Smooth muscle cell (in vitro differentiated cells): Measurements from ENCODE around the gene SYNJ2. TPM values are rescaled to one million over a fixed set of nuclear protein-coding genes. Genes with fewer than 3 reads are reported as not detected.

Experiments
- DNase-seq: peaks from one replicate; lab custom pipeline; 2025; ENCODE audit not compliant: unreplicated experiment; lab: John Stamatoyannopoulos, UW
- H2AFZ ChIP-seq: fragments of 200-600 bp; sonication (generic); 2 replicates; pipeline ENCODE4 v1.6.0; 2016; ENCODE audit warnings: antibody characterized with exemption, low read depth, mild to moderate bottlenecking
- H3F3A ChIP-seq: fragments of 200-600 bp; sonication (generic); 2 replicates; pipeline ENCODE4 v1.6.0; 2017; ENCODE audit warnings: antibody characterized with exemption, low read depth
- H3K27ac ChIP-seq: fragments of 200-600 bp; sonication (generic); 2 replicates; pipeline ENCODE4 v1.5.1; 2016; ENCODE audit warnings: low read depth, mild to moderate bottlenecking
- H3K27me3 ChIP-seq: fragments of 200-600 bp; sonication (generic); 2 replicates; pipeline ENCODE4 v1.6.1; 2016; ENCODE audit warnings: low read depth, mild to moderate bottlenecking
- H3K36me3 ChIP-seq: fragments of 200-600 bp; sonication (generic); 2 replicates; pipeline ENCODE4 v1.5.1; 2016; ENCODE audit warnings: low read depth
- H3K4me1 ChIP-seq: fragments of 200-600 bp; sonication (generic); 2 replicates; pipeline ENCODE4 v1.5.1; 2016; ENCODE audit warnings: low read depth
- H3K4me2 ChIP-seq: fragments of 200-600 bp; sonication (generic); 2 replicates; pipeline ENCODE4 v1.6.0; 2016; ENCODE audit warnings: mild to moderate bottlenecking
- H3K4me3 ChIP-seq: fragments of 200-600 bp; sonication (generic); 2 replicates; pipeline ENCODE4 v1.5.1; 2016; ENCODE audit warnings: mild to moderate bottlenecking
- H3K79me2 ChIP-seq: fragments of 200-600 bp; sonication (generic); 2 replicates; pipeline ENCODE4 v1.6.0; 2016; ENCODE audit warnings: low read depth, mild to moderate bottlenecking
- H3K9ac ChIP-seq: fragments of 200-600 bp; sonication (generic); 2 replicates; pipeline ENCODE4 v1.6.0; 2016; ENCODE audit warnings: low read depth
- H3K9me3 ChIP-seq: fragments of 200-600 bp; sonication (generic); replicated peaks from 2 replicates; pipeline ENCODE4 v1.5.1; 2016; ENCODE audit warnings: low read depth
- H4K20me1 ChIP-seq: fragments of 200-600 bp; sonication (generic); 2 replicates; pipeline ENCODE4 v1.6.0; 2016; ENCODE audit warnings: low read depth
- WGBS: methylation state at CpG from one replicate; pipeline ENCODE4 v1.1.7; 2016; ENCODE audit warnings: low lambda C conversion rate; 5-methylcytosine and 5-hydroxymethylcytosine counted together
- polyA plus RNA-seq: library from polyadenylated mRNA; unstranded; fragments of >200 nt; fragmentation: Nextera tagmentation; extraction: Ambion mirVana; gene quantifications from 2 replicates; pipeline ENCODE4 v1.2.1, GENCODE V29; 2016
- total RNA-seq: library from RNA; depleted of rRNA; stranded (reverse); fragments of >200 nt; gene quantifications from 2 replicates; pipeline ENCODE4 v1.2.3, GENCODE V29; 2014
- TF ChIP-seq, protein P1 (sequence below): fragments of 200-600 bp; sonication (generic); IDR thresholded peaks from 2 replicates; pipeline ENCODE4 v1.5.1; 2017; ENCODE audit warnings: borderline replicate concordance, mild to moderate bottlenecking, antibody characterized with exemption; ENCODE audit not compliant: insufficient read depth, poor library complexity, severe bottlenecking

SYNJ2 gene
- total and polyA plus RNA-seq, 2 experiments from 2014 or later: 6.0 to 6.1 TPM

DNA sequence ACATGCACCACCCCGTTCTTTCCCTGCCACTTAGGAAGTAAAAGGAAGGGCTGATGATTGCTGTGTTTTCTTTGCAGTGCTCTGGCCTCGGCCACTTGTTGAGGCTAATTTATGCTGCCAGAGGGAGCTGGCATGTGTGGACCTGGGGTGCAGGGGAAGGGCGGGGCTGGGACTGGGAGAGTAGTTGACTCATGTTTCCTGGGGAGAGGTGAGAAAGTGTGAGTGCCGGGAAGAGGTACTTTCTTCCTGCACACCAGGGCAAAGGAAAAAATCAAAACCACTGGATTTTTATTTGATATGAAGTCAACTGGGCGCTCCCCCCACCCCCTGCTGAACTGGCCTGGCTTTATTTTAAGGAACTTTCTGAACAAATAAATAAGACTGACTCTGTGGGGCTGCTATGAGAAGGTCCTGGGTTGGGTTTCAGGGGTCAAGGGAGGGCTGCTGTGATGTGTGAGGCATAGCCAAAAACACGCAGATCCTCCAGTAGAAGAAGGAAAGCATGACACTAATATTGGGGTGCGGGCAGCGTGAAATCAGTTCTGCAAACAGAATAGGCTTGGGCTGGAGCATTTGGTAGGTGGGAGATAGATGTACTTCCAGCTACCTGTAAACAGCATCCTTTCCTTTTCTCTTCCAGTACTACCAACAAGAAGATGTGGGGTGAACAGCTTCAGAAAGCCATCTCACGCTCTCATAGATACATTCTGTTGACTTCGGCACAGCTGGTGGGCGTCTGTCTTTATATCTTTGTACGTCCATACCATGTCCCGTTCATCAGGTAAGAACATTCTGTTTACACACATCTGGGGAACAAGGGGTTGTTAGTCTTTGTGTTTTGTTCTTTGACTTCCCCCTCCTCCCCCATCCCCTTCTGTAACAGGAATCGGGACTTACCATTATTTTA is 87.5 kb downstream of the SYNJ2 start:
- Histone ChIP-seq H3K4me2 (no peak overlapping the region), H3K9ac (no peak overlapping the region), H3K9me3 (no peaks in the 10 kb centered on the region), H3K4me1 (no peaks in the 10 kb centered on the region), H3K79me2 (no peaks in the 10 kb centered on the region), H3F3A (no peaks in the 10 kb centered on the region), H3K36me3 (no peaks in the 10 kb centered on the region), H4K20me1 (no peaks in the 10 kb centered on the region), H2AFZ (no peak overlapping the region), H3K4me3 (no peak overlapping the region), H3K27me3 (no peaks in the 10 kb centered on the region), H3K27ac (no peak overlapping the region)
- DNase-seq: no peak
- WGBS: 82% methylated on average over 14 of the region's 14 CpGs
- TF ChIP-seq, protein P1, sequence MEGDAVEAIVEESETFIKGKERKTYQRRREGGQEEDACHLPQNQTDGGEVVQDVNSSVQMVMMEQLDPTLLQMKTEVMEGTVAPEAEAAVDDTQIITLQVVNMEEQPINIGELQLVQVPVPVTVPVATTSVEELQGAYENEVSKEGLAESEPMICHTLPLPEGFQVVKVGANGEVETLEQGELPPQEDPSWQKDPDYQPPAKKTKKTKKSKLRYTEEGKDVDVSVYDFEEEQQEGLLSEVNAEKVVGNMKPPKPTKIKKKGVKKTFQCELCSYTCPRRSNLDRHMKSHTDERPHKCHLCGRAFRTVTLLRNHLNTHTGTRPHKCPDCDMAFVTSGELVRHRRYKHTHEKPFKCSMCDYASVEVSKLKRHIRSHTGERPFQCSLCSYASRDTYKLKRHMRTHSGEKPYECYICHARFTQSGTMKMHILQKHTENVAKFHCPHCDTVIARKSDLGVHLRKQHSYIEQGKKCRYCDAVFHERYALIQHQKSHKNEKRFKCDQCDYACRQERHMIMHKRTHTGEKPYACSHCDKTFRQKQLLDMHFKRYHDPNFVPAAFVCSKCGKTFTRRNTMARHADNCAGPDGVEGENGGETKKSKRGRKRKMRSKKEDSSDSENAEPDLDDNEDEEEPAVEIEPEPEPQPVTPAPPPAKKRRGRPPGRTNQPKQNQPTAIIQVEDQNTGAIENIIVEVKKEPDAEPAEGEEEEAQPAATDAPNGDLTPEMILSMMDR: no peak

DNA sequence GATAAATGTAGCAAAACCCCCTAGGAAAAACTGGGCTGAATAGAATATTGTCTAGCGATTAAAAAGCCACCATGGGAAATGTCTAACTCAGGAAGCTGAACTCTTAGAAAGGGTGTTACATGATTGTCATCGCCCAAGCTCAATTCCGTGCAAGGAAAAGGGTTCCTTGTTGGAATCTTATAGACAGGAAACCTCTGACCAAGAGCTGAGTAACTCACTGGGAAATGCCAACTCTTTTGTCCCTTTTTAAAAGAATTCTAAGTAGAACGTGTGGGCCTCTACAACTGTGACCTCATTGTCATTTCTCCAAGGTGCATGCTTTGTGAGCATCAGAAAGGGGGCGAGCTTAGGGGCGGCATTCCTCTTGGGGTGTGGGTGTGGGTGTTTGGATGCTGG is 88.1 kb downstream of the SYNJ2 start:
- no peak overlapping the region for H3K4me3 ChIP-seq
- H3K4me1 ChIP-seq: no peaks in the 10 kb centered on the region
- H3K4me2 ChIP-seq: no peak overlapping the region

DNA sequence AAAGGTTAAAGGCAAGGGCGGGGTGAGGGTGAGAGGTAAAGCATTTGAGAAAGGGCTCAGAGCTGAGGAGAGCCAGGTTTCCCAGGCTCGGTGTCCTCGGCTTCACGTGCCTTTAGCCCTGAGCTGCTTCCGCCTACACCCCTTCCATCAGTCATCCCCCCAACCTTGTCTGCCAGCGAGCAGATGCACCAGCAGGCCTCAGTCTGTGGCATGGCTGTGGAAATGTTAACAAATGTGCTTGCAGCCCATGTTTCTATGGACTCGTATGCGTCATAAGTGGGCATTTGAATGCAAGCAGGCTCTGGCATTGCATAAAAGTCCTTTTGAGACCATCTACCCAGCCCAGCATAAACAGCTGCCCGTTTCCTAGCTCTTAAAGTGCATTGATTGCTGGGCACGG is 88.8 kb downstream of the SYNJ2 start:
- TF ChIP-seq, protein P1: no peak
- WGBS: 95% methylated on average over 10 of the region's 10 CpGs
- H3K9me3 ChIP-seq: no peaks in the 10 kb centered on the region
- no peak for DNase-seq
- no peak overlapping the region for H3K4me2 ChIP-seq
- H4K20me1 ChIP-seq: no peaks in the 10 kb centered on the region
- H3K9ac ChIP-seq: no peak overlapping the region
- no peaks in the 10 kb centered on the region for H3K79me2 ChIP-seq
- no peaks in the 10 kb centered on the region for H3K36me3 ChIP-seq
- no peak overlapping the region for H3K4me3 ChIP-seq
- no peaks in the 10 kb centered on the region for H3F3A ChIP-seq
- H3K4me1 ChIP-seq: no peaks in the 10 kb centered on the region
- H3K27ac ChIP-seq: no peak overlapping the region
- no peaks in the 10 kb centered on the region for H3K27me3 ChIP-seq
- H2AFZ ChIP-seq: no peak overlapping the region

More for the DNA sequence above, 88.1 kb downstream of the SYNJ2 start:
- H3K9ac ChIP-seq: no peak overlapping the region
- no peaks in the 10 kb centered on the region for H3K27me3 ChIP-seq
- WGBS: 91% methylated on average over 6 of the region's 6 CpGs
- H3F3A ChIP-seq: no peaks in the 10 kb centered on the region
- H3K79me2 ChIP-seq: no peaks in the 10 kb centered on the region
- H2AFZ ChIP-seq: no peak overlapping the region
- no peaks in the 10 kb centered on the region for H3K36me3 ChIP-seq
- H4K20me1 ChIP-seq: no peaks in the 10 kb centered on the region
- no peak overlapping the region for H3K27ac ChIP-seq
- TF ChIP-seq, protein P1: no peak
- no peak for DNase-seq
- H3K9me3 ChIP-seq: no peaks in the 10 kb centered on the region
